ENCODE data around the gene RIOK1.
"Not testable (repeated sequence)": the region's sequence is repeated elsewhere in the genome, so short reads cannot be mapped to it uniquely, and the experiment has no call there.

RIOK1 gene

DNA sequence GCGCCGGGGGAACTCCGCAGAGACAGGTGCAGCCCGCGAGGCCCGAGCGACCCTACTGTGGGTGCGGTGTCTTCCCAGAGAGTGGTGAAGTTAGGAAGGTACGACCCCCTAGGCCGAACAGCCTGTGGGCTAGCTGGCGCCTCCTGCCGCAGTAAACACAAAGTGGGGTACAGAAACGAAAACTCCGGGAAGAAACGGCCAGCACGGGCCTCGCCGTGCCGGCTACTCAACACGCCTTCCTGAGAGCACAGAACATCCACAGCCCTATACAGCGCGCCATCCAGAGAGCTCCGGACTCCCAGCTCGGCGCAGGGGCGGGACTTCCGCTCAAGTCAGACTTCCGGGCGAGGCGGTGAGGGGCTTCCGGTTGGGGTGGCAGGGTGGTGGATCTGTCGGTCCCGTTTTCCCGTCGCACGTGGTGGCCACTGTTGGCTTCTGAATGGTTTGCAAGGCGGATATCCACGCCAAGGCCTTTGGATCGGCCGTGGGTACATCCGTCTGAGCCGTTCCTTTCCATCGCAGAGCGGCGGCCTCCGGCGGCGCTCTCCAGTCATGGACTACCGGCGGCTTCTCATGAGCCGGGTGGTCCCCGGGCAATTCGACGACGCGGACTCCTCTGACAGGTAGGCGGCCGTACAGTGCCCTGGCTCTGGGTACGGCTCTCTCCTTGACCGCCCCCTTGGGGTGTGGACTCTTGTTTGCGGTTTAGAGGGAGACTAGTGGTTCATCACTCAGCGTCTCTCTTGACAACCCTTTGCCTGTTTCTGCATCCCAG lies at the start of gene RIOK1, which contains the start of gene CAGE1:
TSS of gene RIOK1 (plus strand) at position 358 of the 775 bp plus-strand sequence. CDS start at position 553, 195 bp downstream.
TSS of gene CAGE1 (minus strand) at position 292 of the 775 bp plus-strand sequence. CDS start 2,569 bp downstream, outside the sequence.
- FAIRE-seq, result no peak

DNA sequence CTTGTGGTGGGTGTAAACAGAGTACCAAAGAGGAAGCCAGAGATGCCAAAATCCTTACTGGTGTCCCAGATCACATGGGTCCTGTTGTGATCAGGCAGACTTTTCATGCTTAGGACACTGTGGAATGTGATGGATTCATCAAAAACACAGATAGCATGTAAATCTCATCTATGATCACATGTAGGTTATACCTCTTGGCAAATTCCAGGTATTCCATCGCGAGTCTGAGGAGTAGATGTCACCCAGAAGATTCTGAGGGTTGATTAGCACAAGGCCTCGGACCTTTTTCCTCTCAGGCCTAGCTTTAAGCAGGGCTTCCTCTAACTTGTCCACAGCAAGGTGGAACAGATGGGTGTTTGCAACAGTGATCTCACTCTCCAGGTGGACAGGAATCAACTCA lies 48.3 kb upstream of the RIOK1 start:
- no peak for FAIRE-seq

DNA sequence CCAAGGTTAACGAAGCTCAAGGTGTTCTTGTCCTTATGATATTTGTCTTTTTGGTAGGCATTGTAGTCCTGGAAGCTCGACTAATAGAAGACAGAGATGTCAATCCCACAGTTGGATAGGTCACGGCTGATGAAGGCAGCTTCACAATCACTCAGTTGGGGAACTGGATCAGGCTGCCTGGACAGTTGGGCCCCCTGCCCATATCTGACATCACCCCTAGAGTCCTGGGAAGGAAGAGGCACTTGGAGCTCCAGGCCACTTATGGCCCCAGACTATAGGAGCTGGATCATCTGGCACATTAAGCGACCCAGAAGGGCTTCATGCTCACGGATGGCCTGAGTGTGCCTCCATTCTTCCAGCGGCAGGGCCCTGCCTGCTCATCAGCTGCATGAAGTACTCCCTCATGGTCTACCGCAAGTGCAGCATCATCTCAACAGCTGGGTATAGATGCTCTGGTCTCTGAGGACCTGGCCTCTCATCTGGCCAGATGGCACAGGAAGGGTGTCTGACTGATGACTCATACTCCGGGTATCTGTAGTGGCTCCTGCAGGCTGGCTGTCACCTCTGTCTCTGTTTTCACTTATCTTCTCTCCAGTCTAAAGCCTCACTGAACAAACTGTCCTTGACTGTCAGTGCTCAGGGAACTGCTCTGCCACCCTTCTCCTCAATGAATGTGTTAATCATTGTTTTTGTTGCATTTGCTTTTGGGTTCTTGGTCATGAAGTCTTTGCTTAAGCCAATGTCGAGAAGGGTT lies 47.4 kb upstream of the RIOK1 start:
- no peak for FAIRE-seq

DNA sequence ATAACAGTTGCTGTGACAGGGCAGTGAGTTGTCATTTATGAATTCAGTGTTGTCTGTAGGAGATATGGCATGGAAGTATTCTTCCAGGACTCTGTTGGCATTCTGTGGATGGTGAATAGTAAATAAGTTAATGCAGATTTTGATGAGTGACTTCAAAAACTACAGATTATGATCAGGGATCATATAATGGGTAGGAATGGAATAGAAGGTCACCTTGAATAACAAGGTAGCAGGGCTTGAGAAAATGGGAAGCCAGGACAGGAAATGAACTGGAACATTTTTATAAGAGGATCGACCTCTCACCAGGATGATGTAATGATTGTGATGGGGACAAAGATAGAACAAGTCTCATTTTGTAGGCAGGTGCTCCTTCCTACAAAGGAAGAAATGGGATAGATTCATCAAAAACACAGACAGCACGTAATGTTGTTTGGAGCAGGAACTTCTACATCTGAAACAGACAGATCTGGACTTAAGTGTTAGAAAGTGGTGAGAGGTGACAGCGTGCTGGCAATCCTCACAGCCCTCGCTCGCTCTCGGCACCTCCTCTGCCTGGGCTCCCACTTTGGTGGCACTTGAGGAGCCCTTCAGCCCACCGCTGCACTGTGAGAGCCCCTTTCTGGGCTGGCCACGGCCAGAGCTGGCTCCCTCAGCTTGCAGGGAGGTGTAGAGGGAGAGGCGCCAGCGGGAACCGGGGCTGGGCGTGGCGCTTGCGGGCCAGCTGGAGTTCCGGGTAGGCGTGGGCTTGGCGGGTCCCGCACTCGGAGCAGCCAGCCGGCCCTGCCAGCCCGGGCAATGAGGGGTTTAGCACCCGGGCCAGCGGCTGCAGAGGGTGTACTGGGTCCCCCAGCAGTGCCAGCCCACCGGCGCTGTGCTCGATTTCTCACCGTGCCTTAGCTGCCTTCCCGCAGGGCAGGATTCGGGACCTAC lies 45.8 kb upstream of the RIOK1 start:
- FAIRE-seq, result no peak

DNA sequence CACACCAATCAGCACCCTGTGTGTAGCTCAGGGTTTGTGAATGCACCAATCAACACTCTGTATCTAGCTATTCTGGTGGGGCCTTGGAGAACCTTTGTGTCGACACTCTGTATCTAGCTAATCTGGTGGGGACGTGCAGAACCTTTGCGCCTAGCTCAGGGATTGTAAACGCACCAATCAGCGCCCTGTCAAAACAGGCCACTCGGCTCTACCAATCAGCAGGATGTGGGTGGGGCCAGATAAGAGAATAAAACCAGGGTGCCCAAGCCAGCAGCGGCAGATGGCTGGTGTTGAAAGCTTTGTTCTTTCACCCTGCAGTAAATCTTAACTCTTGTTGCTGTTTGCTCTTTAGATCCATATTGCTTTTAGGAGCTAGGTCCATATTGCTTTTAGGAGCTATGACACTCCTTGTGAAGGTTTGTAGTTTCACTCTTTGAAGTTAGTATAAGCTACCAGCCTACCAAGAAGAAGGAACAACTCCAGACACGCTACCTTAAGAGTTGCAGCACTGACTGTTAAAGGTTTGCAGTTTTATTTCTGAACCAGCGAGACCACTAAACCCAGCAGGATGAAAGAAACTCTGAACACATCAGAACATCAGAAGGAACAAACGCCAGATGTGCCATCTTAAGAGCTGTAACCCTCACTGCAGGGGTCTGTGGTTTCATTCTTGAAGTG lies 44.7 kb upstream of the RIOK1 start:
- FAIRE-seq, result not testable (repeated sequence)

- not testable (repeated sequence) for FAIRE-seq
These were observed 42.0 kb upstream of the RIOK1 start for GRCh38 chr6:7347551-7347997.

- FAIRE-seq, result not testable (repeated sequence)
These were observed 39.0 kb upstream of the RIOK1 start for GRCh38 chr6:7350591-7350990.

DNA sequence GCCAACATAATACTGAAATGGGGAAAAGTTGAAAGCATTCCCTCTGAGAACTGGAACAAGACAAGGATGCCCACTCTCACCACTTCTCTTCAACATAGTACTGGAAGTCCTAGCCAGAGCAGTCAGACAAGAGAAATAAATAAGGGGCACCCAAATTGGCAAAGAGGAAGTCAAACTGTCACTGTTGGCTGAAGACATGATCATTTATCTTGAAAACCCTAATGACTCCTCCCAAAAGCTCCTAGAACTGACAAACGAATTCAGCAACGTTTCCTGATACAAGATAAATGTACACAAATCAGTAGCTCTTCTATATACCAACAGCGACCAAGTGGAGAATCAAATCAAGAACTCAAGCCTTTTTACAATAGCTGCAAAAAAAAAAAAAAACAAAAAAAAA lies 37.7 kb upstream of the RIOK1 start:
- not testable (repeated sequence) for FAIRE-seq

GRCh38 chr6:7367408-7367807 lies 22.2 kb upstream of the RIOK1 start:
- no peak for FAIRE-seq

- no peak for FAIRE-seq
These were observed 15.9 kb upstream of the RIOK1 start for GRCh38 chr6:7373739-7374138.

- no peak for FAIRE-seq
These were observed 11.6 kb upstream of the RIOK1 start for GRCh38 chr6:7377961-7378360.

DNA sequence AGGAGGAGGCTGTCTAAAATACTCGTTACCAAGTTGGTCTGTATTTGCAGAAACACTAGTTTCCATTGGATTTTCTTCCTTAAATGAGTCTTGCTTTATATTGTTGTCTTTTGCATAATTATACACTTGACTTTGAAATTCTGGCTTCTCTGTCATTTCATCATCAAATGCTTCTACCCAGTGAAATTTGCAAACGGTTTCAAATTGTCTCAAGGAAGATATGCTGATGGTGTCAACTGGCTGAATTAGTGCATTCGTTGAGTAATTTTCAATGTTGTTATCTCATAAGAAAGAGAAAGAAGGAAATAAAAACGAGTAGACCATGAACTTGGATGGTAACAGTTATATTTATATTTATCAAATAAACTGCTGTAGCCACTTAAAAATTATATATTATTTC lies 10.9 kb upstream of the RIOK1 start:
- no peak for FAIRE-seq

- FAIRE-seq, result no peak
These were observed 8.5 kb upstream of the RIOK1 start for GRCh38 chr6:7381092-7381491.

DNA sequence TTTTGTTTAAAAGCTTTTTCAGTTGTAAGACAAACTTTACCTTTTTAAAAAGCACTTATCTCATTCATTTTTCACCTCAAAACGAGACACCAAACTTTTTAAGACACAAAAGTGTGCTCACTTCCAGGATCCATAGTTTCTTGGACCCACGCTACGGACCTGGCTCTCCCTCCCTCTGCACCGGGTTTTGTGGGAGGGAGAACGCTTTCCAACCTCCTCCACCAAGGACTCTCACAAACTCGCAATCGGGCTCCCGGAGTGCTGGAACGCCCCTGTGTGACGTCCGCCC lies 502 bp upstream of the RIOK1 start:
- no peak for FAIRE-seq

DNA sequence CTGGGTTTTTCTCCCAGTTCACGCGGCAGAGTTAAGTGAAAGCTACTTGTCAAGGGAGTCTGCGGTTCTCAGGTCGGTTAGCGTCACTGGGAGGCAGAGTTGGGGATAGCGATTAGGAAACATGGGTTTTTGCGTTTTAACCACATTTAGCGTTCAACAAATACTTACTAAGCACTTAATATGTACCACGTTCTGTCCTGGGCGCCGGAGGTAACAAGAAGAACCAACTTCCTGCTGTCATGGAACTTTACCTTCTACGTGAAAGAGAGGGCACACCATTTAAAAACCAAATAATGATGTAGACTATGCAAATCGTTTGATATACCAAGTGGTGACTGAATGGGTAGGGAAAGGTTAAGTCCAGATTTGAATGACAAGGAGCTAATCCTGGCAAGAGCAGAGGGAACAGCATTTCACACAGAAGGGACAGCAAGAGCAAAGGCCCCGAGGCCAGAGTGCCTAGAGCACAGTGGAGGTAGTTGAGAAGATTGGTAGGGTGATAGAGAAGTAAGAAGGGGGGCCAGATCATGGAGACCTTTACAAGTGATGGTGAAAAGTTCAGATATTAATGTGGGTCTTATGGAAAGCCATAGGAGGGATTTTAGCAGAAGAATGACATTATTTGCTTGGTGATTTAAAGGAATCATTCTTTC lies 744 bp downstream of the RIOK1 start:
- FAIRE-seq, result no peak

- no peak for FAIRE-seq
These were observed 1.5 kb downstream of the RIOK1 start for GRCh38 chr6:7391151-7391550.

DNA sequence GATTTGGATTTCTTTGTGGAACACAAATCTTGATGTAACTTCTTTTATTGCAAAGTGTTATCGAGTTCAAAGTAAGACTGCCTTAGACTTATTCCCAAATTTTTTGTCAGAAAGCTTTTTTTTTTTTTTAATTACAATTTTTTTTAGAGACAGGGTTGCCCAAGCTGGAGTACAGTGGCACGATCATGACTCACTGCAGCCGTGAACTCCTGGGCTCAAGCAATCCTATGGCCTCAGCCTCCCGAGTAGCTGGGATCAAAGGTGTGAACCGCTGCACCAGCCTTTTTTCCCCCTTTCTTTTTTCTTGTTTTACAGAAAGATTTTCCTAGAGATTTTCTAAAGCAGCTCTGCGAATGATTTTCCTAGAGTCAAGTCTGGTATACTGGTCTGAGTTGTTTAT lies 2.8 kb downstream of the RIOK1 start:
- FAIRE-seq, result no peak

DNA sequence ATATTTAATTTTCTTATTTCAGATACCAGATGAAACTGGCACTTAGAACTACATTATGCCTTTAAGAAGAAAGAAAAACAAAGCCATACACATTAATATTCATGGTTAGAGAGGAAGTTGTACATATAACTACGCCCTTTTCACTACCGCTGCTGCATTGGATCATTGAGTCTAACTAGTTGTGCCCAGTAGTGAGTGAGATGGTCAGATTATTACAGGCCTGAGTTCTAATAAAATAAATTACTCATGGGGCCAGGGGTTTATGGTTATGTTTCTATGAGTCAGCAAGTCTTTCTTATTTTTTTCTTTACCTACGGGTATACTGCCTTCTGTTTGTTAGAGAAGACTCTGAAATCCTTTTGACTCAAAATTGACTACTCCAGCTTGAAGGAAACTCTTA lies 11.5 kb downstream of the RIOK1 start:
- no peak for FAIRE-seq

DNA sequence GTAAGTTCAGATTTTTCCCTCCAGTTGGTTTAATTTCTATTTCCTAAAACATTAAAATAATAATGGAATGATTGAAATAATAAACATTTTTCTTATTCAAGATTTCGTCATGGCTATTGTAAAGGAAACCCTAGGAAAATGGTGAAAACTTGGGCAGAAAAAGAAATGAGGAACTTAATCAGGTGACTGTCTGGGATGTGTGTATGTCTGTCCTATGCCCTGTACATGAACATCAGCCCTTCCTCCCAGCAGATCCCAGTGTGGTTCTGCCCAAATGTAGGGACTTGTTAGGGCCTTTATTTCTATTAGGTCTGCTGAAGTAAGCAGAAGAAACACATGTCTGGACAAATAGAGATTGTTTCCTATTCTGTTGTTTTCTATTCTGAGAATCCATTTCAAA lies 13.1 kb downstream of the RIOK1 start:
- FAIRE-seq, result no peak

DNA sequence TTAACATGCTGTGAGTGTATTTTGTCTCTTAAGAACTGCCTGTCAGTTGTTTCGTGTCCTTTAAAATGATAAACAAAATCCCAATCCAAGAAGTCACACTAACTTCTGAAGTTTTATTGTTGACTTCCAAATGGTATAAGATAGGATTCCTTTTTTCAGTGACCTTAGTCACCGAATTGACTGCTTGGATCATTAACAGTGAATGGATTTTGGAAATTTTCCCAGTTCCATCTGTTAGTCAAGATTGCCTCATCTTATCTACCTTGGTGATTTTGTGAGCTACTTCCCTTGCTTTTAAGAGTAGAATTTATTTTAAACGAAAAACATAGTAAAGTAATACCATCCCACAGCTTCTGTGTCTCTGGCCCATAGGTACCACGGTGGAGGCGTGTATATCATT lies 14.9 kb downstream of the RIOK1 start:
- FAIRE-seq, result no peak

DNA sequence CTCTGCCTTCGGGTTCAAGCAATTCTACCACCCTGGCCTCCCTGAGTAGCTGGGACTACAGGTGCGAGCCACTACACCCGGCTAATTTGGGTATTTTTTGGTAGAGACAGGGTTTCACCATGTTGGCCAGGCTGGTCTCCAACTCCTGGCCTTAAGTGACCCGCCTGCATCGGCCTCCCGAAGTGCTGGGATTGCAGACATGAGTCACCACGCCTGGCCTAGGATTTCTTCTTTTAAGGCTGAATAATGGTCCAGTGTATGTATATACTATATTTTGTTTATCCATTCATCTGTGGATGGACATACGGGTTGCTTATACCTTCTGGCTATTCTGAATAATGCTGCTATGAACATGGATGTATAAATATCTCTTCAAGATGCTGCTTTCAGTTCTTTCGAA lies 17.1 kb downstream of the RIOK1 start:
- FAIRE-seq, result no peak

DNA sequence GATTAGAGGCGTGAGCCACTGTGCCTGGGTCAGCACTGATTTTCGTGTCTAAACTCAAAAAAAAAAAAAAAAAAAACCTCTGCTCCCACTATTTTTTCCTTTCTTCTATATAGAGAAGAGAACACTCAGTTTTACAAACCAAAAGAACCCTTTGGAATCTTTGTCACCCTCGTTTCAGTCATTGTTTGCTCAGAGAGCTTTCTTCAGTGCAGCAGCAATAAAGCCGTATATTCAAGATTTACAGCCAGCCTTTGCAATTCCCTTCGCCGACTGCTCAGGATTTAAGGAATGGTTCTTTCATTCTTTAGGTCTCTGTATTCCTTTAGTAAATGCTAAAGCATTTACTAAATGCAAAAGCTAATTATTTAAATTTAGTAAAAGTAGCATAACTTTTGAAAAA lies 20.1 kb downstream of the RIOK1 start:
- FAIRE-seq, result no peak

Data from A204.1 (cell line).